GM21515 (cell line): ENCODE data around the gene TBC1D14.

ENCODE experiments used
- ATAC-seq: cut with Tn5 transposase; IDR thresholded peaks from one replicate; pipeline ENCODE4 v1.9.1; 2021; ENCODE audit not compliant: unreplicated experiment

Gene TBC1D14

GRCh38 chr4:7055111-7055989 lies 145.7 kb downstream of the TBC1D14 start:
- no peak for ATAC-seq

DNA sequence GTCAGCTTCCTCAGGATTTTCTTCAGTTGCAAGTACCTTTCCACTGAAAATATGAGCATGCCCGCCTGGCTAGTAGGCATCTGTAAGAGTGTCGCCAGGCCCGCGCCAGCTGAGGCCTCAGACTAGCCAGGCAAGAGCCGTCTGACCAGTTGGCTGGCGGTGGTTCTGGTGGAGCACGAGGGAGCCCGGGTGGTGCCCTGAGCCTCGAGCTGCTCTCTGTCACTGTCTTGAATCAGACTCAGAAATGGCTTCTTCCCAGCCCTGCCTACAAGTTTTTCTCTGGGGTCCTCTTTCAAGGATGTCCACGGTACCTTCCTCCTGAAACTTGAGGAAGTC lies 146.3 kb downstream of the TBC1D14 start:
- no peak for ATAC-seq

DNA sequence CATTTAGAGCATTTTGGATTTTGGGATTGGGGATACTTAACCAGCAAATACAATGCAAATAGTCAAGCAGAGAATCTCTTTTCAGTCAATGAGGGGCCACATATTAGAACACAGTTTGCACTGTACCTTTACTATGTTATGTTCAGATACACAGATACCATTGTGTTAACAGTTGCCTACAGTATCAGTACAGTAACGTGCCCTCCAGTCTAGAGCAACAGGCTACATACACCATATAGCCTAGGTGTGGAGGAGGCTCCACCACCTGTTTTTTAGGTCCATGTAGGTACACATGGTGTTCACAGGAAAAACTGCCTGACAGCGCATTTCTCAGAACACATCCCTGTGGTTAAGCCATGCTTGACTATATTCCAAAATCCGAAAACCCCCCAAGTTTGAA lies 149.2 kb downstream of the TBC1D14 start:
- ATAC-seq: peak; percentile 22

- ATAC-seq: no peak
Observed at GRCh38 chr4:7059662-7060061, 150.0 kb downstream of the TBC1D14 start.

- no peak for ATAC-seq
Observed at GRCh38 chr4:7060346-7061150, 150.9 kb downstream of the TBC1D14 start.

DNA sequence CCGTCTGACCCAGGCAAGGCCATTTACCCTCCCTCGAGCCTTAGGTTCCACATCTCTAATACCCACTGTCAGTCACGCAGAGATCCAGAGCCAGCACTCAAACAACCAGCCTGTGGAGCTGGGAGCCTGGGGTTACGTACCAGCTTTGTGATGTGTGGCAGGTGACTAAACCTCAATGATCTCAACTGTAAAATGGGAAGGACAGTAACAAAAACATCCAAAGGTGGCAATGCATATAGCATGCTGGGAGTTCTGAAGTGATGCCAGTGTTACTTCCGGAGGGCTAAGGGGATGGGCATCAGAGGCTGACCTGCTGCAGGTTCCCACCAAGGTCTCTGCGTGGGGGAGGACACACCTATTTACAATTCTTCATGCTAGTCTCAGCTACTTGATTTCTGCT lies 152.2 kb downstream of the TBC1D14 start:
- no peak for ATAC-seq

GRCh38 chr4:7062816-7063215 lies 153.2 kb downstream of the TBC1D14 start:
- no peak for ATAC-seq

DNA sequence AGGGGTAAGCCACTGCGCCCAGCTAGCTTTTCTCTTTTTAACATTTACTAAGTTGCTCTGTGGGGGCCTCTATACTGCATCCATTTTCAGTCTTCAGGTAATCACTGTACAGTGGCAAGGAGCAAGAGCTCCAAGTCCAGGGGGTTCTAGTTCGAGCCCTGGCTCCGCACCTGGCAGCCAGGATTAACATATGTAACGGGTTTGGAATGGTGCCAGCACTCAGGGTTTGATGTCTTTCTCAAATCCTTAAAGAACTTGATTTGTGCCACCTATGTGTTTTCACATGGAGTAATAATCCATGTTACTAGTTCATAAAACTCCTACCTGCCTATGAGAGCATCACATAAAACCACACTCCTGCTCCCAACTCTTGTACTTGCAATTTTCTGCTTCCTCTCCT lies 153.7 kb downstream of the TBC1D14 start:
- no peak for ATAC-seq

GRCh38 chr4:7066006-7066405 lies 156.4 kb downstream of the TBC1D14 start:
- ATAC-seq: no peak

GRCh38 chr4:7066493-7066892 lies 156.9 kb downstream of the TBC1D14 start:
- ATAC-seq: no peak

- ATAC-seq: no peak
Observed at GRCh38 chr4:7067126-7067451, 157.5 kb downstream of the TBC1D14 start.

GRCh38 chr4:7067452-7068278 lies 158.0 kb downstream of the TBC1D14 start, which contains the start of gene GRPEL1:
Gene GRPEL1, minus strand, starts transcription at chr4:7068064. Its CDS starts 32 bp downstream, at chr4:7068032.
- ATAC-seq: peak; percentile 88

- ATAC-seq: peak; percentile 18
Observed at GRCh38 chr4:7068279-7068842, 158.7 kb downstream of the TBC1D14 start.

GRCh38 chr4:7068883-7069282 lies 159.3 kb downstream of the TBC1D14 start:
- ATAC-seq: no peak

DNA sequence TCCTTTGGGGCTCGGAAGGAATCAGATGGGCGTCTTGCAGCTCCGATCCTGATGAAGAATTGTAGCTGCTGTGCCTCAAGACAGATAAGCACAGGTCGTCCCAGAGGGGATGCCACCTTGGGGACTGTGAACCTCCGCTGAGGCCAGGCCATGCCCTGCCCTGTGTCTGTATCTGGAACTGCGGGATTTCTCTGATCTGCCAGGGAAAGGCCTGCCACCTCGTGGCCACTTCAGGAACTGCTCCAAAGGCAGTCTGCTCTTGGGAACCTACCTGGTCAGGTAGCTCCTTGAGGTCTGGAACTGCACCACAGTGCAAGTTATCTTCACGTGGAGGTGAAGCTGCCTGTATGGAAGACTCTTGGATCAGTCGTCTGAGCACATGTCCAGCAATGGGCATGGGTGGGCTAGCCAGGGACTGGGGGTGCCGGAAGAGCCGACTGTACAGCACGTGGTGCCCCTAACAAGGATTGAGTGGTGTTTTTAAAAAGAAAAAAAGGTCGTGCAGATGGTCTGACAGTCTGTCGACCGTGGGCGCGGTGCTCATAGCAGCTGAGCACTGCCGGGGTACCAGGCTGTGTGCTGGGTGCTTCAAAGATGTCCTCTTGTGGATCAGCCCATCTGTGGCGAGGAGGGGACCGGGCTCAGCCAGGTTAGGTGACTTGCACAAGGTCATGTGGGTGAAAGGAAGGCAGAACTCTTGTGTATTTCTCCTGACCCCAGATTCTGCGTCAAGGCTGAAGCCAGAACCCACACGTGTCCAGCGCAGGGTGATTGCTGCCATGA lies 161.3 kb downstream of the TBC1D14 start:
- ATAC-seq: no peak

DNA sequence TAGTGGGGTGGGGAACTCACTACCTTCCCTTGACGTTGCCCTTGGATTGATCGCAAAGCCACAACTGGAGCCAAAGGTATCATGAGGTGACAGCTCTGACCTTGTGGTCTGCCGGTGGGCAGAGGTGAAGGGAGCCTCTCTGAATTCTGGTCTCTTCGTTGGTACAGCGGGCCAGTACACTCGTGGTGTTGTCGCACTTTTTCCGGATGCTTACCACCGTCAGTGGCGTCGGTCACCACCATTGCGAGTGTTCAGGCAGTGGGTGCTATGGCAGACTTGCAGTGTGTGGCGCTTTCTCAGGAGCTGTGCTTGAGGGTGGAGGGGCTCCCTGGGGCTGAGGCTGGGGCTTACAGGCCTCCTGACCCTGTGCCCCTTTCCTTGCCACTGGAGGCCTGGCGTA lies 163.4 kb downstream of the TBC1D14 start:
- ATAC-seq: no peak

DNA sequence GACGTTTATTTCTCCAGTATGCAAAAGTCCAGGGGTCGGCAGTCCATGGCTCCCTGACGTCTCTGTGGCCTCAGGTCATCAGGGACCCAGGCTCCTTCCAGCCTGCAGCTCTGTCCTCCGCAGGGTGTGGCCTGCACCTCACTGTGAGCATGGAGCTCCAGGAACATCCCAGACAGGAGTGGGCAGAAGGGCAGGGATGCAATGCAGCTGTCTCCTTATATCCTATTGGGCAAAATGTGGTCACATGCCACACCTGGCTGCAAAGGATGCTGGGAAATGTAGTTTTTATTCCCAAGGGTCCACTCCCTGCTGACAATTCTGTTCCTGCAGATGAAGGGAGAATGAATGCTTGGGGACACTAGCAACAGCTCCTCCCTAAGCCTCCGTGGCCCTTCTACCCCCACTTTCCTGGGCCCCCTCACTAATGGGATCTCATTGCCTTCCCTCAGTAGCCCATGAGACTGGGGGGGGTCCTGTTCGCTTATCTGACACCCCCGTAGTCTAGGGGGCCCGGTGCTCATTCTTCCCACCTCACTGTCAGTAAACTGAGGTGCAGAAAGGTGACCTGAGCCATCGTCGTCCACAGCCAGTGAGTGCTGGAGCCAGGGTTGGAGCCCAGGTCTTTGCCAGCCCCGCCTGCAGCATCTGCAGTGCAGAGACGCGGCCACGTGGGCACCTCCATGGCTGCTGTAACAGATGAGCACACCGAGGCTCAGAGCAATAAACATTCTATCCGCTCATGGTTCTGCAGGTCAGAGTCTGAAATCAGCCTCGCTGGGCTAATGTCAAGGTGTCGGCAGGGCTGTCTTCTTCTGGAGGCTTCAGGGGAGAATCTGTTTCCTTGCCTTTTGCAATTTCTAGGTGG lies 164.1 kb downstream of the TBC1D14 start:
- ATAC-seq: no peak

GRCh38 chr4:7074426-7074825 lies 164.8 kb downstream of the TBC1D14 start:
- ATAC-seq: no peak

DNA sequence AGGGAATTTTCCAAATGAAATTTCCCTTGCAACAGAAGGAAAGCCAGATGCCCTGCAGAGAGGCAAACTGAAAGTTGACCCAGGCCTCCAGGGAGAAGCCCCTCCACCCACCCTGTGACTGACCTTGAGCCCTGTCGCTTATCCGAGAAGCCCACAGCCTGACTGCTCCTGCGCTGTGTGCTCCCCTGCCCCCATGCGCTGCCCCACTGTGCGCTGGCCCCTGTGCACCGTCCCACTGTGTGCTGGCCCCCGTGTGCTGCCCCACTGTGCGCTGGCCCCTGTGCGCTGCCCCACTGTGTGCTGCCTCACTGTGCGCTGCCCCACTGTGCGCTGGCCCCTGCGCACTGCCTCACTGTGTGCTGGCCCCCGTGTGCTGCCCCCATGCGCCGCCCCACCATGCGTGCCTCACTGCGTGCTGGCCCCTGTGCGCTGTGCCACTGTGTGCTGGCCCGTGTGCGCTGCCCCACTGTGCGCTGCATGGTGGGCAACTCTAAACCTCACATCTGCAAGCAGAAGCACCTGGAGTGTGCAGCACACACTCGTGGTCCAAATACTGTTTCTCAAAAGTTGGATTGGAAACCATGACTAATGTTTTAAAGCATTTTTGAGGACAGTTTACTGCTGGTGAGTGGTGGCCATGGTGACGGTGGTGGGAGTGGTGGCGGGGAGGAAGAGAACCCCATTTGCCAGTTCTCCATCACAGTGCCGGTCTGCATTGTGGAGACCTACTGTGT lies 166.5 kb downstream of the TBC1D14 start:
- no peak for ATAC-seq
